Ishikawa (cell line): ENCODE results near the gene SLC13A5.
A peak's percentile ranks its signal among the peaks of the same experiment; 100 is the strongest.

ENCODE experiments used
- CEBPB ChIP-seq: IDR thresholded peaks from 2 replicates; pipeline ENCODE4 v1.6.1; 2012
- CREB1 ChIP-seq: IDR thresholded peaks from 2 replicates; pipeline ENCODE4 v1.6.1; 2012; ENCODE audit warnings: low read depth
- EGR1 ChIP-seq: IDR thresholded peaks from 2 replicates; pipeline ENCODE4 v1.6.1; 2012
- EP300 ChIP-seq: IDR thresholded peaks from 2 replicates; pipeline ENCODE4 v1.6.1; 2012; ENCODE audit warnings: borderline replicate concordance
- FOXM1 ChIP-seq: IDR thresholded peaks from 2 replicates; pipeline ENCODE4 v1.6.1; 2012; ENCODE audit warnings: low read depth, borderline replicate concordance
- NFIC ChIP-seq: IDR thresholded peaks from 2 replicates; pipeline ENCODE4 v1.6.1; 2012
- RAD21 ChIP-seq: IDR thresholded peaks from 2 replicates; pipeline ENCODE4 v1.6.1; 2012; ENCODE audit warnings: low read depth
- TAF1 ChIP-seq: IDR thresholded peaks from 2 replicates; pipeline ENCODE4 v1.6.1; 2012; ENCODE audit warnings: low read depth, mild to moderate bottlenecking
- TCF12 ChIP-seq: IDR thresholded peaks from 2 replicates; pipeline ENCODE4 v1.6.1; 2012; ENCODE audit warnings: low read depth
- TEAD4 ChIP-seq: IDR thresholded peaks from 2 replicates; pipeline ENCODE4 v1.6.1; 2012
- USF1 ChIP-seq: IDR thresholded peaks from 2 replicates; pipeline ENCODE4 v1.6.1; 2012
- YY1 ChIP-seq: IDR thresholded peaks from 2 replicates; pipeline ENCODE4 v1.6.1; 2012; ENCODE audit warnings: low read depth
- ZBTB7A ChIP-seq: IDR thresholded peaks from 2 replicates; pipeline ENCODE4 v1.6.1; 2012; ENCODE audit warnings: low read depth
- TF ChIP-seq, protein P1 (sequence below): IDR thresholded peaks from 2 replicates; pipeline ENCODE4 v1.6.1; 2012
- TF ChIP-seq, protein P2 (sequence below): IDR thresholded peaks from 2 replicates; pipeline ENCODE4 v1.6.1; 2012; ENCODE audit warnings: low read depth, mild to moderate bottlenecking

SLC13A5 gene

DNA sequence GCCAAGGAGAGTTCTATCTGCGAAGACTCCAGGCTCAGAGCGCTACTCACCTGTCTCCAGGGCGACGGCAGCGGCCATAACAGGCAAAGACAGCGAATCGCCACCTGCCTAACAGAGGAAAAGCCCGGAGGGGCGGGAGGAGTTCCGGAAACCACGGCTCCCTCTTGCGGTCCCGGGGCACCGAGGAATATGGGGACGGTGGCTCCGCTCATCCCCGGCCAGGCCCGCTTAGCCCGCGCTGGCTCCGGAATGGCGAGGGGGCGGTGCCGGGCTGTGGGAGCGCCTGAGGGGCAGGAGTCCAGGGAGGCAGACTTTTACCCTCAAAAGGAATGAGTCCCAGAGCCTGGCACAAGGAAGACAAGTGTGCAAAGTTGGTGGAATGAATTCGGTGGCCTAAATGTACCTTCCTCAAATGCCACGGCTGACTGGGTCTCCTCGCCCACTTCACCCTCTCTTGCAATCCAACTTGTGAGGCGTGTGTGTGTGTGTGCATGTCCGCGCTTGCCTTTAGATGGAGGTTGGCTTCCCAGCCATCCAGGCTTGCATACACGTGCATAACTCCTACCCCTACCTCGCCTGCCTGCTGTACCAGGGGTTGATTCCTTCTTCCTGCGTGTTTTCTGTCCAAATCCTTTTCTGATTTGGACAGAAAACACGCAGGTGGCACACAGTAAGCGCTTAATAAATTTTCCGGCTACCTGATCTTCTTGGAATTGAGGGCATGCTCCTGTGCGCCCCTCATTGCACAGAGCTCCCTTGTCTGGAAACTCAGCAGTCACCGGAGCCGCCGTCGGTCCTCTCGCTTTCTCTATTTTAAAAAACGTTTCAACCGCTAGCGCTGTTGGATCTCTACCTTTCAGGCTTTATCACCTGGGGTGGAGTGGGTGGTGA lies 58.1 kb downstream of the SLC13A5 start:
- TF ChIP-seq CEBPB (no peak), ZBTB7A (no peak), CREB1 (no peak), EGR1 (no peak)

- TF ChIP-seq TAF1 (no peak), YY1 (no peak), EP300 (no peak), CEBPB (no peak), TCF12 (no peak)
- TF ChIP-seq, protein P1, sequence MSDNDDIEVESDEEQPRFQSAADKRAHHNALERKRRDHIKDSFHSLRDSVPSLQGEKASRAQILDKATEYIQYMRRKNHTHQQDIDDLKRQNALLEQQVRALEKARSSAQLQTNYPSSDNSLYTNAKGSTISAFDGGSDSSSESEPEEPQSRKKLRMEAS: peak; percentile 72
These were observed 61.2 kb downstream of the SLC13A5 start for GRCh38 chr17:6651919-6652452.

DNA sequence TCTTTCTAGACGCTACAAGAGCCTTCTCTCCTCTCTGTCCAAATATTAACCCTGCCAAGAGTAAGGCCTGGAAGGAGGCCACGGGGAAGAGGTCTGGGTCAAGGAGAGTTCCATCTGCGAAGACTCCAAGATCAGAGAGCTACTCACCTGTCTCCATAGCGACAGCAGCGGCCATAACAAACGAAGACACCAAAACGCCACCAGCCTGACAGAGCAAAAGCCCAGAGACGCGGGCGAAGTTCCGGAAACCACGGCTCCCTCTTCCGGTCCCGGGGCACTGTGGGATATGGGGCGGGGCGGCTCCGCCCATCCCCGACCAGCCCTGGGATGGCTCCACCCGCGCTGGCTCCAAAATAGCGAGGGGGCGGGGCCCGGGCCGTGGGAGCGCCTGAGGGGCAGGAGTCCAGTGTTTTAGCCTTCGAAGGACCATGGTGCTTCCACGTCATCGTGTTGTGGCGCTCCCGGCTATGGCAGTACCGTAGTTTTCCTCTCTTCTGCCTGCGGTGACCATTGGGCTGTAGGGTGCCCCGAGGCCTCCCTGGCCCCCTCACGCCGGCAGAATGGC lies 61.7 kb downstream of the SLC13A5 start, which contains the start of the genes C17orf100 and MED31:
Gene C17orf100, plus strand, starts transcription at position 409 of the 565 bp plus-strand sequence. Its CDS starts 152 bp downstream, at position 561.
Gene MED31, minus strand, starts transcription at position 252 of the 565 bp plus-strand sequence. Its CDS starts 77 bp downstream, at position 175.
- TF ChIP-seq, protein P1: peak; percentile 73
- peak; percentile 83 for TF ChIP-seq YY1
- no peak for TF ChIP-seq CEBPB
- no peak for TF ChIP-seq USF1
- no peak for TF ChIP-seq TCF12
- TF ChIP-seq RAD21: no peak
- TF ChIP-seq TEAD4: no peak
- TF ChIP-seq TAF1: peak; percentile 70
- no peak for TF ChIP-seq NFIC

DNA sequence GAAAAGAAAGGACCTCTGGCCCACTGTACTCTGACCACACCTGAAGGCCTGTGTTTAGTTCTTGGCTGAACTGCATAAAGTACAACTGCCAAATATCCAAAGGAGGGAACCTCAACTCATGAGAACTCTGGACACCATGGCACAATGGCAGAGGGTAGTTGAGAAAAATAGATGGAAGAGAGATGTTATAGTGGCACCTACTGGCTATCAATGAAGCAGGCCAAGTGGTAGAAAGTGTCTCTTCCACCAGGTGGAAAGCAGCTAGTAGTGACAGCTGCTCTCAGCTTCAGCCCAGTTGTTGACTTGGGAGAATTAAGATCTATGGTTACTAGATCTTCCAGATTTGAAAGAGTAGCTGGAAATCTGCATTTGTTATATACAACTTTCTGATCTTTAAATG lies 65.0 kb downstream of the SLC13A5 start:
- TF ChIP-seq, protein P2, sequence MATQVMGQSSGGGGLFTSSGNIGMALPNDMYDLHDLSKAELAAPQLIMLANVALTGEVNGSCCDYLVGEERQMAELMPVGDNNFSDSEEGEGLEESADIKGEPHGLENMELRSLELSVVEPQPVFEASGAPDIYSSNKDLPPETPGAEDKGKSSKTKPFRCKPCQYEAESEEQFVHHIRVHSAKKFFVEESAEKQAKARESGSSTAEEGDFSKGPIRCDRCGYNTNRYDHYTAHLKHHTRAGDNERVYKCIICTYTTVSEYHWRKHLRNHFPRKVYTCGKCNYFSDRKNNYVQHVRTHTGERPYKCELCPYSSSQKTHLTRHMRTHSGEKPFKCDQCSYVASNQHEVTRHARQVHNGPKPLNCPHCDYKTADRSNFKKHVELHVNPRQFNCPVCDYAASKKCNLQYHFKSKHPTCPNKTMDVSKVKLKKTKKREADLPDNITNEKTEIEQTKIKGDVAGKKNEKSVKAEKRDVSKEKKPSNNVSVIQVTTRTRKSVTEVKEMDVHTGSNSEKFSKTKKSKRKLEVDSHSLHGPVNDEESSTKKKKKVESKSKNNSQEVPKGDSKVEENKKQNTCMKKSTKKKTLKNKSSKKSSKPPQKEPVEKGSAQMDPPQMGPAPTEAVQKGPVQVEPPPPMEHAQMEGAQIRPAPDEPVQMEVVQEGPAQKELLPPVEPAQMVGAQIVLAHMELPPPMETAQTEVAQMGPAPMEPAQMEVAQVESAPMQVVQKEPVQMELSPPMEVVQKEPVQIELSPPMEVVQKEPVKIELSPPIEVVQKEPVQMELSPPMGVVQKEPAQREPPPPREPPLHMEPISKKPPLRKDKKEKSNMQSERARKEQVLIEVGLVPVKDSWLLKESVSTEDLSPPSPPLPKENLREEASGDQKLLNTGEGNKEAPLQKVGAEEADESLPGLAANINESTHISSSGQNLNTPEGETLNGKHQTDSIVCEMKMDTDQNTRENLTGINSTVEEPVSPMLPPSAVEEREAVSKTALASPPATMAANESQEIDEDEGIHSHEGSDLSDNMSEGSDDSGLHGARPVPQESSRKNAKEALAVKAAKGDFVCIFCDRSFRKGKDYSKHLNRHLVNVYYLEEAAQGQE: no peak
- TF ChIP-seq EGR1 (no peak), TCF12 (no peak), NFIC (no peak), TAF1 (no peak), YY1 (no peak), RAD21 (no peak; the same call in 1 of the 2 replicates), FOXM1 (no peak), EP300 (no peak), CEBPB (no peak), USF1 (no peak), CREB1 (no peak), TEAD4 (no peak), ZBTB7A (no peak)
- TF ChIP-seq, protein P1: no peak

GRCh38 chr17:6643451-6644125 lies 69.6 kb downstream of the SLC13A5 start:
- TF ChIP-seq TAF1 (no peak), EP300 (no peak), FOXM1 (no peak), EGR1 (no peak), RAD21 (no peak), CREB1 (no peak), ZBTB7A (no peak), TEAD4 (no peak), NFIC (no peak), YY1 (no peak)
- TF ChIP-seq, protein P1: no peak

DNA sequence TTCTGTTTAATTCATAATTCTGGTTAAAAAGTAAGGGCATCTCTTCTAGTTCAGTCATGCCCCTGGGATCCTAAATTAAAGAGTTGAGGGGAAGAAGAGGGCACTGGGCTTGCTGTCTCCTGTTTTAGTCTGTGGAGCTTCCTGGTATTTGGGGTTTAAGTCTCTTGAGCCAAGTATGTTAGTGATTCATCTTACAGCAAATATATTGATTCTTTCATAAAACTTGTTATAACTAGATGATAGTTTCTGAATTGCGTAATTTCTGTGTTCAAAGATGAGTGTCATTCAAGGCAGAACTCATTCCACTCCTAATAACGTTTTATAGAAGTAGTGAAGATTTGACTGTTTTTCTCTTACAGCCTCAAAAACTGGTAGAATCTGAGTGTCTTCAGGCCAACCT lies 70.6 kb downstream of the SLC13A5 start:
- TF ChIP-seq YY1 (no peak), CEBPB (peak; percentile 29; the same call in 1 of the 2 replicates), TCF12 (no peak)
